Epidermal melanocyte (primary cell): ENCODE data around the gene THSD4.

Experiments used
- DNase-seq: peaks from one replicate; pipeline ENCODE4 v3.0.0; 2011; ENCODE audit warnings: low spot score; ENCODE audit not compliant: insufficient read length

THSD4 gene

DNA sequence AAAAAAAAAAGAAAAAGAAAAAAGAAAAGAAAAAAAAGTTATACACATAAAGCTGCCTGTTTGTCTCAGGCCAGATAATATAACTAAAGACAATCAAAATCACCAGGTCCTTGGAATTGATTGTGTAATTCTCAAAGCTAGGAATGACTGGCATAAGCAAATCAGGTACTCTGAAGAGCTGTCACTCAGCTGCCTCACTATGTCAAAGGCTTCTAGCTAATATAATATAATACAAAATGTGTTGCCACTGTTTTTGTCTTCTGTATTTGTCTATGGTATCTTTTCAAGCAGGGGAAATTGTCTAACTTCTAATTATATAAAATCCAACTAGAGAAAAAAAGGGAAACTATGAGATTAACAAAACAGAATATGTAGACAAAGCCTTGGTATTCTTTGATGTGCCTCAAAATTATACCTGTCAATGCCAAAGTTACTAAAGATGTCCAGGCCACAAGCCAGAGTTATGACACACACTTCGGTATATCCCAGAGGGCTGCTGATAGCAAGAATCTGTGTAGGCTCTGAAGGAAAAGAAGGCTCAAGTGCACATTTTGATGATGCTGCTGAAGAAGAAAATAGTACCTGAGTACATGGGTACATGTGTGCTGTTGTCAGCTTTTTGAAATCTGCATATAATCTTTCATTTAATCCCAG lies 658.1 kb downstream of the THSD4 start:
- no peak for DNase-seq

DNA sequence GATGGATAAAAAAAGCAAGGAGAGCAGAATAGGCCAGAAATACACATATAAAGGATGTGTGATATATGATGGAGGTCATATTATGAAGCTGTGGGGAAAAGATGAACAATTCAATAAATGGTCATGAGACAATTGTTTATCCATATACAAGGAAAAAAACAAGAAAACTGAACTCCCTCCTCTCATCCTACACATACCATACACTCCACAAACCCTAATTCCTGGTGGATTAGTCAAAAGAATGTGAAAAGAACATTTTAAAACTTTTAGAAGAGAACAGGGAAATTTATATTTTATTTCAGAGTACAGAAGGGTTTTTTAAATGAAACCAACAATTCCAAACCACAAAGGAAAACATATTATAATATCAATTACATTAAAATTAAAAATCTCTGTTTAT lies 660.6 kb downstream of the THSD4 start:
- DNase-seq = no peak

DNA sequence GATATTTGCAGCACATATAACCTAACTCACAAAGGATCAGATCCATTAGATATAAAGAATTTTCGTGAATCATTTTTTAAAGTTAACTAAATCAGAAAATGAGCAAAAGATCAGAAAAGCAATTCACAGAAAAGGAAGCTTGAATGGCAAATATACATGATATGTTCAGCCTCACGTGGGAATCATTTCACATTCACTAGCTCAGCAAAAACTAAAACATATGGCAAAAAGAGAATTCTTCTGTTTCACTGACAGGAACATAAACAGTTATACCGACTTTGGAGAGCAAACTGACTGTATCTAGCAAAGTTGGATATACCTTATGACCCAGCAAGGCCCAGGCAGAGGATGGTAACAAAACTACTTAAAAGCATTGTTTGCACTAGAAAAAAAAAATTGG lies 661.0 kb downstream of the THSD4 start:
- DNase-seq = no peak

DNA sequence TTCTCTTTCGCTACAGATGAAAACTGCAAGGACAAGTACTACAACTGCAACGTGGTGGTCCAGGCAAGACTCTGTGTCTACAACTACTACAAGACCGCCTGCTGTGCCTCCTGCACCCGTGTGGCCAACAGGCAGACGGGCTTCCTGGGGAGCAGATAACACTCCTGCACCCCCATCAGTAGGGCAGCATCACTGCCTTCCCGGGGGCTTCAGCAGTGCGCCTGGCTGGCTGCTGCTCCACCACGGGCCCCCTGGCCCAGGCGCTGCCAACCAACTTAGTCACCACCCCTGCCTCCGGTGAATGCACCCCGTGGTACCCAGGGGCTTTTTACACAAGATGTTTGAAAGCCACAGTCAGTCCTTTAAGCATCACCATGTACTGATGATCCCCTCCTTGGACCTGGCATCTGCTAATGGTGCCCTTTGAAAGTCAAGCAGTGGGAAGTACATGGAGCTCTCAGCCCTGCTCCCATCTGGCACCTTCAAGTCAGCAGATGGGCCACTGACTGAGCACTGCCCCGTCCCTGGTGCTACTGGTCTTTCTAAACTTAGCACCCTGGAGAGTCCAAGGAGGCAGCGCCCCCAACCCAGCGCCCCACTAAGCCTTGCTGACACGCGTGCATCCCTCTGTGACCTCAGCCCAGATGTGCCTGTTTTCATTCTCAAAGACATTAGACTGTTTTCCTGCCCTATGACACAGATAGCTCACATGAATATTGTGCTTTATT lies 662.1 kb downstream of the THSD4 start:
- no peak for DNase-seq

DNA sequence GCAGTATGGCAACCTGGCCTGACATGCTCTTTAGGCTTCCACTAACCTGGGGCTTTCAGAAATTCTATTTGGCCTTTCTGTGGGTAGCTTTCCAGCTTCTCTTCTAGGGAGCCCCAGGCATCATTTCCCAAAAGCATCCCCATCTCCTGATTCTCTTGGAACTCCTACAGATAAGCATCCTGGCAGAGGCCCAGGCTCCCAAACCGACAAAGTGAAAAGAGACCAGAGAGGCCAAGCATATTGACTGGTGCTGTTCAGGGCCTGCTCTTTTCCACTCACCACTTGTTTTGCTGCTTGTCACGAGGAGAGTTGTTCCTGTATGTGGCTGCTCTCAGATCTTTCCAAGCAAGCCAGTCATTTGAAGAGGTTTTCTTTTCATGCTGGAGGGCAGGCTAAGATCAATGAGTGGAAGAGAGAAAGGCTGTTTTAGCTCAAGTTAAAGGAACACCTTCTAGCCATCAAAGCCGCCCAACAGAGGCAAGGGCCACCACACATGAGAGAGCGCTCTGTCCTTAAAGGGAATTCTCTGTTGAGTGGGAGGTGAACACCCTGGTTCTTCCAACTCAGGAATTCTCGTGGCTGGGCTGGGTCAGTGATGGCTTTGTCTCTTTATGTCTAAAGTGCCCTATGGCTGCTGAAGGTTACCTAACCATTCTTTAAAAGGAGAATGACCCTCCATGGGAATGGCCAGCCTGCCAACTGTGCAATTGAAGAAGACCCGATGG lies 664.0 kb downstream of the THSD4 start:
- DNase-seq = no peak

DNA sequence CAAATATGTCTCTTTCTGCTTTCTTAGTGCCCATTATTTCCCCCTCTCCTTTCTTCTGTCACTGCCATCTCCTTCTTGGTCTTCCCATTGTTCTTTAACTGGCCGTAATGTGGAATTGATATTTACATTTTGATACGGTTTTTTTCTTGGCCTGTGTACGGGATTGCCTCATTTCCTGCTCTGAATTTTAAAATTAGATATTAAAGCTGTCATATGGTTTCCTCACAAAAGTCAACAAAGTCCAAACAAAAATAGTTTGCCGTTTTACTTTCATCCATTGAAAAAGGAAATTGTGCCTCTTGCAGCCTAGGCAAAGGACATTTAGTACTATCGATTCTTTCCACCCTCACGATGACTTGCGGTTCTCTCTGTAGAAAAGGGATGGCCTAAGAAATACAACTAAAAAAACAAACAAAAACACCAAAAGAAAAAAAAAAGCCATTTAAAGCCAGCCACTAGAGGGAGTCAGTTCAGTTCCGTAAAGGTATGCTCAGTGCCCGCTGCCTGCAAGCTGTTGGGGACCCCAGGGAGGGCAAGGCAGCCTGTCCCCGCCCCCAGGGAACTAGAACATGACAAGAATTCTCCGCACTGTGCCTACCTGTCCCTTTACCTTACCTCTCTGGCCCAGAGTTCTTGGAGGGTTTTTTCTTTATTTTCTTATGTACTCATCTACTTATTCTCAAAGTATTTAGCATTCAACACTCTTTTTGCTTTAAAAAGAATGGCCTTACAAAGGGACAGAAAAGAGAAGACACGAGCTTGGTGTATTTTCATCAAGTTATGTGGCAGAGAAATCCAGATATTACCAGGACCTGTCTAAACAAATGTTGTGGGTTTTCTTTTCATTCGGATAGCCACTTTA lies 665.1 kb downstream of the THSD4 start:
- DNase-seq = peak; percentile 69

DNA sequence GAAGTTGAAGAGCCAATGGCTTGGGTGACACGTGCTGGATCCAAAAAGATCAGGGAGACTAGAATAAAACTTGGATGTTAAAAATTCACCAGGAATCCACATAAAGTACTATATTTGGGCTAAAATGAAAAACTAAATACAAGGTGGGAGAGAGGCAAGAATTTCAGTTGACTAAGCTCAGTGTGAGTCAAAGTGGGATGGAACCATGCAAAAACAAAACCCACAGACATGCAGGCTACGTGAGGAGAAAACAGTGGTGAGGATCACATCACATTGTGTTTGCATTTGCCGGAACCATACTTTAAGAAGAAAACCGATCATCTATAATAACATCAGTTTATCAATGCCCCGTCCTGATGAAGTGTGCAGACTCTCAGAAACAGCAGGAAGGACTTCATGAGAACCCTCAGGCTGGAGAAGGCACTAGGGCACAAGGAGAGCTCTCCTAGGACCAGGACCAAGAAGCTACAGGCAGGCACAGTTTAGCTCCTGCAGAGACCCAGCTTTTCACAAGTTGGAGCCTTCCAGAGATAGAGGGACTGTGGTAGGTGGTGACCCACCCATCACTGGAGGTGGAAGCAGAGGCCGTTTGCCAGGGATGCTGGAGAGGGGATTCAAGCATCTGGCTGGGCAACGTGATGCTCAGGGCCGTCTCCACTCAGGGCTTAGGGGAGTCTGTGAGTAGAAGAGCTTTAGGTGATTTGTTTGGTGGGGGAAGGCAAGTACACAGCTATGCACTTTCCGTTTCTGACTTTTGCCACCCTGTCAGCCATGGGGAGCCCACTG lies 666.1 kb downstream of the THSD4 start:
- no peak for DNase-seq

DNA sequence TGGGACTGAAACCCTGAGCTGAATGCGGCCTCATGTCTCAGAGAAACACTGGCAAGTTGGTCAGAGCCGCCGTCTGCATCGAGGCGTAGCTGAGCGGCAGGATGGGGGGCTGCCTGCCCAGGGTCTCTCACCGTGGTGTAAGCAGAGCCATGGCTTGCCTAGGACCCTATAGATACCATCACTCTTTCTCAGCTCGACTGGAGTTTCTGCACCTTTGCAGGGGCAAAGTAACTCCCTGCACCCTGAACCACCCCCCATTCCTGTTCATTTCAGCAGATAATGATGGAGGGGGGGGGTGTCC lies 666.6 kb downstream of the THSD4 start:
- no peak for DNase-seq

DNA sequence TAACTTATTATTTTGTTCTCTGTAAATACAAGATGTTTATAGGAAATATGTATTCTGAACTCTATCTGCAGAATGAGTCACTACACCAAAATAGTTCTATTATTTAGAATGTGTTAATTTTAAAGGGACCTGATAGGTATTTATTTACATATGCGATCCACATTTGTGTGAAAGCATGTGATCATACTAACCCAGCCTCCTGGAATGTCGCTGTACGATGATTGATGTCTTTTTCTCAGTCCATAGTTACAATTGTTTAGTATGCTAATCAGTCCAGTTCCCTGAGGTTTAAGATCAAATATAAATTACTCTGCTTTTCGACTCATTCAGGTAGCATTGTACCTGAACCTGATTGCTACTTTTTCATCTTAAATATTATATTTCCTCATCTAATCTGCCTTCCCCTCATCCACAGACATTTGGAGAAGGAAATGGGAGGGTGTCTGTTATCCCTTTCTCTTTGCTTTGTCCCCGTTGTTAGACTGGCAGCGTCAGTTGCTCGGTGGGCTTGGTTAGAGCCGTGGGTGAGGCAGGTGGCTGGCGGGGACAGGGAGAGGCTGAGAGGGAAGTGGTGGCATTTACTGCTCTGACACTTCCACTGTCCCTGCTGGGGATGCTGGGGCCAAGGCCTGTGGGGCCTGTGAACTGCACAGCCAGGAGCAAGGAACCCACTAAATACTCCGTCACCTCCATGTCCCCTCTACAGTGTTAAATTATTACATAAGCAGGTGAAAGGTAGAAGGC lies 667.3 kb downstream of the THSD4 start:
- DNase-seq = no peak

DNA sequence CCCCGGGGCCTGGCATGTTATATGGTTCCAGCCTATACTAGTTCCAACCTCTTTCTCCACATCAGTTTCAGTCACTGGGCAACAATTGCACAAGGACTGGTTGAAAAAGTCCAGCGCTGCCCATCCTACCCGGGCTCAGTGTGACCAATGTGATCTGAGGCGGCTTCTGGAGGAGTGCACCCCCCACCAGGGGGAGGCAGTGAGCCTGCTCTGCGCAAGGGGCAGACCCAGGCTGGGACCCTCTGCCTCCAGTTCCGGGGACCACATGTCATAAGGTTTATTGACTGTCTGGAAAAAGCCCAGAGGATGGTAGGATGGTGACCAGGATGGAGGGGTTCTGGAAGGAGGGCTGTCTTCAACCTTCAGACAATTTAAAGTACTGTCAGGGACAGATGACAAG lies 669.4 kb downstream of the THSD4 start:
- no peak for DNase-seq

DNA sequence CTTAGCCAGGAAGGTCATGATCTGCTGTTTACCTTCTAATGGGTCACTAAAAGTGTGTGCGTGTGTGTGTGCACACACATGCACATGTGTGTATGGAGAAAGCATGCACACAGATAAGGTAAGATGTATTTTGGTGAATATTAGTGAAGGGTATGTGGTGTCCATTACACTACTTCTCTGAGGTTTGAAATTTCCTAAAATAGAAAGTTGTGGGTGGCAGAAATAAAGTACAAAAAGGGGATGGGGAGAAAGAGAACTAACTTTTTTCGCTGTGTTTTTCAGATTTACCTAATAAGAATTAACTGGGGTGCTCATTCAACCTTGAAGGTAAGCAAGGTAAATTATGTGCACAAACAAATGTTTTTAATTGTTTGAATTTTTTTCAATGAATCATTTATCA lies 670.7 kb downstream of the THSD4 start:
- DNase-seq = no peak

DNA sequence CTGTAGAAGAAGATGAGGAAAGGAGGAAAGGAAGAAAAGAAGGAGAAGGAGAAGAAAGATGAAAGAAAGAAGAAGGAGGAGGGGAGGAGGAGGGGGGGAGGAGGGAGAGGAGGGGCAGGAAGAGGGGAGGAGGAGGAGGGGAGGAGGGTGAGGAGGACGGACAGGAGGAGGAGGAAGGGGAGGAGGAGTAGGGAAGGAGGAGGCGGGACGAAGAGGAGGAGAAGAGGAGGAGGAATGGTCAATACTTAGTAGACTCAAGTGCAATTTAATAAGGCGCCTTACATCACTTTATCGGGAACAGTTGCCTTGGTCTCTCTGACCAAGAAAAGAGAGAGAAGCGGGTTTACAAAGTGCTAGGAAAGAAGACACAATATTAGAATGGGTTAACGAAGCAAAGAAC lies 671.4 kb downstream of the THSD4 start:
- no peak for DNase-seq

DNA sequence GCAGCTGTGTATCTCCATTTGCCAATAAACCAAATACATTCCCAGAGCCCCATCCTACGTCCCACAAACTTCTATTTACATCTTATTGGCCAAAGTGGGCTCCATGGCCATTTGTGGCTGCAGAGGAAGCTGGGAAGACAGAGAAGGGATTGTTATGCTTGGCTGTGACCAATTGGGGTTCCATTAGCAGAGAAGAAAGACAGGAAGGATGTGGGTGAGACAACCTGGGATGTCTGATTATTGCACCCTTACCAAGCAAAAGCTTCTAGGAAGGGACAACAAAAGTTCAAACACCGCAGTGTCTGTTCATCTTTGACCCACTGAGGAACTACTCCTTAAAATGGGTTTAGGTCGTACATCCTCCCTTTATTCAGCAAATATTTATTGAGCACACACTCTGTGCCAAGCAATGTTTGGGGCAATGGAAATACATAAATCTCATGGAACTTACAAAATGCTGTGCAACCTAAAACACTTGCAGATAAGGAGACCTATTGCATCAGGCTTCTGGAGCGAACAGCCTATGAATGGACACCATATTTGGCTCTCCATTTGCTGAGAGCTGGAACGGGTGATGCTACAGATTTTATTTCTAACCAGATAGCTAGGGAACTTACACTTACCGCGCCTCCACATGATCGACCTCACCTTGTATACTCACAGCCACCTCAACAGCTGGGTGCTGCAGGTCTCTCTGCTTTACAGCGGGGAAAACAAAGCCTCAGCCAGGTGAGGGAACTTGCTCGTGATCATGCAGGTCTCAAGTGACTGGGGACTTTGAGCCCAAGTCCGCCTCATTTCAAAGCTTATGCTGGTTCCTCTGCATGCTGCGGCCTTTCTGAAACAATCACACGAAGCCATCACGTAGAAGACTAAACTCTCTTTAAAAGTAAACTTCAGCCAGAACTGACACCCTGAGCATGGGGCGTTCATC lies 673.6 kb downstream of the THSD4 start:
- no peak for DNase-seq

DNA sequence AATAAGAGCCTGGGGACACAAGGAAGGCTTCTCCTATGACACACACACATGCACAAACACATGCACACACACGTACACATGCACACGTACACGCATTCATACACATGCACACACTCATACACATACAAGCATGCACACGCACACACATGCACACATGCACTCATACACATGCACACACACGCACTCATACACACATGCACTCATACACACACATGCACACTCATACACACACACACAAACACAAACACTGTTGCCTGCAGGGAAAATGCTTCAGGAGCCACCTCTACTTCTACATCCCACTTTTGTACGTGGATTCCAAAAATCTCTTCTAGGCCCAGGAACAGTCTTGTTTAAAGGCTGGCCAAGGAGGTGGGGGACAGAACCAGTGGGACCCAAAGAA lies 674.3 kb downstream of the THSD4 start:
- no peak for DNase-seq

DNA sequence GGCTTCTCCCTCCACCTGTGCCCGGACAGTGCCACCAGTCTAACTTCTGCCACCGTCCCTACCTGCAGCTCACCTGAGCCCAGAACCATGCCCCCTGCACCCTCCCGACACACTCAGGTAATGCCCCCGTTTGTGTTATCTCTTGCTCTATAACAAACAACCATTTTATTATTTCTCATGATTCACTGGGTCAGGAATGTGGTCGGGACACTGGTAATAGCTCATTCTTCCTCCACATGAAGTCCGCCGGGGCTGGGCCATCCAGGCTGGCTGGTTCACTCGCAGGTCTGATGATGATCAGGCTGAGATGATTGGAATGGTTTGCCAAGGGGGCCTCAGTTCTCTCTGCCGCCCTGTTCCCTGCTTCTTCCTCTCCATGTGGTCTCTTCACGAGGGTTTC lies 674.8 kb downstream of the THSD4 start:
- no peak for DNase-seq

DNA sequence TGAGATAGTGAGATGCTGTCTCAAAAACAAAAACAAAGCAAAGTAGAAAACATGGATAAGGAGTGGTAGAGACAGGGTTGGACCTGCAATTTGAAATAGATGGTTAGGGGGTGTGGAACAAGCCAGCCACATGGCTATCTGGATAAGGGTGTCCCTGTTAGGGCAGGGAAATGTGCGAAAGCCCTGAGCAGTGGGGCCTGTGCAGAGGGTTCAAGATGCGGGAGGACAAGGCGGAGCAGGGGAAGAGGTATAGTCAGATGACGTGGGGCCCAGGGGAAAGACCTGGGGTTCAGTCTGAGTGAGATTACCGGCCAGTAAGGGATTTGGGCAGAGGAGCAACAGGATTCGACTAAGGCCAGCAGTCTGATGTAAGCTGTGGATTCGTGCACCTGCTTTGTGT lies 676.7 kb downstream of the THSD4 start:
- DNase-seq = no peak

DNA sequence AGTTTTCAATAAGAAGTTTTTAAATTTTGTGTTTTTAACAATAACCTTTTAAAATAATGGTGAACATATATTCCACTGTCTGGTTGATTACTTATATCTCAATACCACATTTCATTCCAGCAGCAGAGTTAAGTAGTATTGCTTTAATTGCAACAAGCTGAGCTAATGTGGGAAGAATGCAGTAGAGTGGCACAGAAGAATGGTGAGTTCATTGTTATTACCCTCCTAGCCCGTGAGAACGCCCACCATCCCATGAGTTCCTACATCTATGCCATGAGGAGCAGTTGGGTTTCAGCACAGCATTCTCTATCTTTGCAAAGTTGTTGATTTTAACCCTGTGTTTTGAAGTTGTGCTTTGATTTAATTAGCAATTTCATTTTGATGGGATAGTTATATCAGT lies 677.2 kb downstream of the THSD4 start:
- DNase-seq = peak; percentile 47

DNA sequence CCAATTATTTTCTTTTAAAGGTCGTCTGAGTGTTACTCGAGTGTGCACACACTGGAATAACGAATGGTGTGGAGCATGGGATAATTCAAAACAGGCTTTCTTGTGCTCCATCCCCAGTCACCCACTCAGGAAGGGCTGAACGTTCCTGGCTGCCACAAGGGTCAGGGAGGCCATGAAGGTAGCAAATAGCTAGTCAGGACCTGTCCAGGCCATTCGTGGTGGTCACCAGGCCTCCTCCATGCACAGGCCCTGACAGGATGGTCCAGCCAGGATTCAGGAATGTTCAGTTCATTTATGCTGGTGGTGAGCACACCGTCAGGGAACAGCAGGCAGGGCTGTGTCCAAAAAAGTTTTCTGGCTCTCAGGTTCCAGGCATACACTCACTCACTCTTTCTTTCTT lies 683.4 kb downstream of the THSD4 start:
- DNase-seq = no peak

DNA sequence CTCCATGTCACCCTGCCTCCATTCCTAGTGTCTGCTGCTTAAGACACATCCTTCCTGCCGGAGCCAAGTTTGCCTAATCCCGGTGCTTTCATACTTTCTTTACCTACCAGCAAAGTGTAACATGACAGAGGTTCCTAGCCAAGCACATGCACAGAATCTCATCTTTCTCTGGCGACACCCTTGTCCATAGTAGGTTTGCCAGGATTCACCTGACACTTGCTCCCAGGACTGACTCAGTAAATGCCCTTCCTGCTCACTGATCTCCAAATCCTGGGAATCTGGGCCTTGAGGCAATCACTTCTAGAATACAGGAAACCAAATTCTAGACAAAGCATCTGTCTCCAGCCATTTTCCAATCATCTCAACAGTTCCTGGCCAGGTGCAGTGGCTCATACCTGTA lies 684.9 kb downstream of the THSD4 start:
- no peak for DNase-seq
